CD4-positive, alpha-beta T cell treated with Interleukin-17A for 1 hour (primary cell): Measurements from ENCODE around the gene SVOPL.
A peak's percentile ranks its signal among the peaks of the same experiment; 100 is the strongest.
"Not testable (repeated sequence)": the region's sequence is repeated elsewhere in the genome, so short reads cannot be mapped to it uniquely, and the experiment has no call there.

Experiments
- DNase-seq: peaks from one replicate; pipeline ENCODE4 v3.0.0-alpha.2; 2020

The SVOPL gene

GRCh38 chr7:138700857-138701536 is at the start of gene SVOPL:
Gene SVOPL (minus strand): TSS chr7:138701362. CDS start chr7:138679045, 22,317 bp downstream.
- DNase-seq, result no peak

GRCh38 chr7:138750473-138750872 is 49.3 kb upstream of the SVOPL start:
- DNase-seq, result no peak

- no peak for DNase-seq
Observed at GRCh38 chr7:138749960-138750359, 48.8 kb upstream of the SVOPL start.

- DNase-seq, result no peak
Observed at GRCh38 chr7:138748666-138749065, 47.5 kb upstream of the SVOPL start.

- no peak for DNase-seq
Observed at GRCh38 chr7:138746073-138746472, 44.9 kb upstream of the SVOPL start.

GRCh38 chr7:138745189-138745588 is 44.0 kb upstream of the SVOPL start:
- no peak for DNase-seq

GRCh38 chr7:138741453-138741735 is 40.2 kb upstream of the SVOPL start:
- DNase-seq, result no peak

GRCh38 chr7:138739859-138740258 is 38.7 kb upstream of the SVOPL start:
- DNase-seq, result no peak

GRCh38 chr7:138738551-138739335 is 37.6 kb upstream of the SVOPL start:
- peak; percentile 84 for DNase-seq

GRCh38 chr7:138738114-138738513 is 37.0 kb upstream of the SVOPL start:
- no peak for DNase-seq

- no peak for DNase-seq
Observed at GRCh38 chr7:138735399-138735798, 34.2 kb upstream of the SVOPL start.

- DNase-seq, result not testable (repeated sequence)
Observed at GRCh38 chr7:138731733-138732132, 30.6 kb upstream of the SVOPL start.

- DNase-seq, result no peak
Observed at GRCh38 chr7:138729444-138729843, 28.3 kb upstream of the SVOPL start.

- no peak for DNase-seq
Observed at GRCh38 chr7:138727336-138728099, 26.4 kb upstream of the SVOPL start.

- DNase-seq, result no peak
Observed at GRCh38 chr7:138726288-138726687, 25.1 kb upstream of the SVOPL start.

GRCh38 chr7:138720286-138720685 is 19.1 kb upstream of the SVOPL start:
- DNase-seq, result no peak

- no peak for DNase-seq
Observed at GRCh38 chr7:138716889-138717288, 15.7 kb upstream of the SVOPL start.

- no peak for DNase-seq
Observed at GRCh38 chr7:138713191-138713590, 12.0 kb upstream of the SVOPL start.

- no peak for DNase-seq
Observed at GRCh38 chr7:138712652-138713051, 11.5 kb upstream of the SVOPL start.

- no peak for DNase-seq
Observed at GRCh38 chr7:138710536-138711385, 9.6 kb upstream of the SVOPL start.

- DNase-seq, result no peak
Observed at GRCh38 chr7:138705167-138705566, 4.0 kb upstream of the SVOPL start.

GRCh38 chr7:138701537-138701923 is 368 bp upstream of the SVOPL start:
- no peak for DNase-seq

- no peak for DNase-seq
Observed at GRCh38 chr7:138699661-138700060, 1.5 kb downstream of the SVOPL start.
